Muscle layer of colon (tissue), 2 donors: ENCODE data around the gene ARHGEF1.
"Not testable (repeated sequence)": the region's sequence is repeated elsewhere in the genome, so short reads cannot be mapped to it uniquely, and the experiment has no call there.

ENCODE experiments used
- H3K27ac ChIP-seq: one replicate; pipeline ENCODE4 v1.7.0; 2013; ENCODE audit warnings: low read depth, mild to moderate bottlenecking, low read length, moderate library complexity
- H3K27me3 ChIP-seq, 2 donors: one replicate each; pipeline ENCODE4 v1.7.0; 2013; ENCODE audit warnings: low read length in 2 of 2, mild to moderate bottlenecking in 2 of 2; ENCODE audit not compliant: insufficient read depth in 2 of 2, control insufficient read depth in 1 of 2
- H3K36me3 ChIP-seq: one replicate; pipeline ENCODE4 v1.7.0; 2013; ENCODE audit warnings: mild to moderate bottlenecking, low read length; ENCODE audit not compliant: insufficient read depth
- H3K4me1 ChIP-seq: one replicate; pipeline ENCODE4 v1.7.0; 2013; ENCODE audit warnings: mild to moderate bottlenecking, low read length; ENCODE audit not compliant: insufficient read depth
- H3K4me3 ChIP-seq, 2 donors: one replicate each; pipeline ENCODE4 v1.7.0; 2013; ENCODE audit warnings: low read length in 2 of 2, low read depth in 1 of 2, mild to moderate bottlenecking in 1 of 2, moderate library complexity in 1 of 2
- H3K9ac ChIP-seq: one replicate; pipeline ENCODE4 v1.7.0; 2013; ENCODE audit warnings: low read length
- H3K9me3 ChIP-seq: one replicate; pipeline ENCODE4 v1.7.0; 2013; ENCODE audit warnings: mild to moderate bottlenecking, low read length
- donor health status: abdominal sarcoma.
- donor health status: Adenocarcinoma of cecum.

ARHGEF1 gene

GRCh38 chr19:41864374-41864773 lies 18.6 kb upstream of the ARHGEF1 start:
- H3K27ac ChIP-seq: no peak overlapping the region
- no peak overlapping the region for H3K9ac ChIP-seq
- H3K9me3 ChIP-seq: no peaks in the 10 kb centered on the region
- H3K36me3 ChIP-seq: peaks cover 68% of the 10 kb centered on the region
- peaks cover 36% of the 10 kb centered on the region for H3K4me1 ChIP-seq
- H3K4me3 ChIP-seq: no peak overlapping the region
- no peaks in the 10 kb centered on the region for H3K27me3 ChIP-seq

DNA sequence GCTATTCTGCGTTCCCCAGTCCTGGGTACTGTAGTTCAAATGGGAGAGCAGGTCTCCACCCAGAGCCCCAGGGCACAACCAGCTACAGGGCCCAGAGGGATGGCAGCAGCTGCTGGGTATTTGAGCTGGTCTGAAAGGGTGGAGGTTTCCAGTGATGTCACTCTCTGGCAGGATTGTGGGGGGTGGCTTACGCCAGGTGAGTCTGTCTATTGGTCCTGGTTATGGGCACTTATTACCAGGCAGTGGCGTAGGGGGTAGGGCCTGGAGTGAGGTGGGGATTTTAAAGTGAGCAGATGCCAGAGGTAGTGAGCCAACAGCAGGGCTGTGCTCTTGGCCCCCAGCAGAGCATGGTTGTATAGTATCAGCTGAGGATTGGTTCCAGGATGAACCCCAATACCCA lies 16.7 kb upstream of the ARHGEF1 start:
- H3K4me3 ChIP-seq: no peak overlapping the region
- H3K36me3 ChIP-seq: peaks cover 77% of the 10 kb centered on the region
- no peak overlapping the region for H3K27ac ChIP-seq
- peaks cover 29% of the 10 kb centered on the region for H3K4me1 ChIP-seq
- no peaks in the 10 kb centered on the region for H3K9me3 ChIP-seq
- no peak overlapping the region for H3K9ac ChIP-seq
- no peaks in the 10 kb centered on the region for H3K27me3 ChIP-seq

- H3K9me3 ChIP-seq: no peaks in the 10 kb centered on the region
- peaks cover 70% of the 10 kb centered on the region for H3K36me3 ChIP-seq
- no peak overlapping the region for H3K4me3 ChIP-seq
- H3K4me1 ChIP-seq: peaks cover 9% of the 10 kb centered on the region
- H3K27me3 ChIP-seq: no peaks in the 10 kb centered on the region
- H3K27ac ChIP-seq: no peak overlapping the region
- H3K9ac ChIP-seq: no peak overlapping the region
Measured at GRCh38 chr19:41868120-41868988, 14.6 kb upstream of the ARHGEF1 start.

DNA sequence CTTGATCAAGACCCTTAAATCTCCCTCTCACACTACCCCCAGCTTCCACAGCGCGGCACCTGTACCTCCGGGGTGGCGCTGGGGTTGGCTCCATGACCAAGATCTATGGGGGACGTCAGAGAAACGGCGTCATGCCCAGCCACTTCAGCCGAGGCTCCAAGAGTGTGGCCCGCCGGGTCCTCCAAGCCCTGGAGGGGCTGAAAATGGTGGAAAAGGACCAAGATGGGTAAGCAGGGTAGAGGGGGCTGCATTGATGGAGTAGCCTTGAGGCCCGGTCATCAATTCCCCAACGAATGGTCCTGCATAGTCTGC lies 14.0 kb upstream of the ARHGEF1 start:
- Histone ChIP-seq H3K27ac (no peak overlapping the region), H3K9me3 (no peaks in the 10 kb centered on the region), H3K36me3 (peaks cover 66% of the 10 kb centered on the region), H3K4me3 (no peak overlapping the region), H3K4me1 (peaks cover 9% of the 10 kb centered on the region), H3K27me3 (no peaks in the 10 kb centered on the region), H3K9ac (no peak overlapping the region)

- Histone ChIP-seq H3K9me3 (no peaks in the 10 kb centered on the region), H3K4me3 (no peak overlapping the region), H3K4me1 (peaks cover 4% of the 10 kb centered on the region), H3K36me3 (peaks cover 60% of the 10 kb centered on the region), H3K9ac (no peak overlapping the region), H3K27ac (no peak overlapping the region), H3K27me3 (no peaks in the 10 kb centered on the region)
Measured at GRCh38 chr19:41869374-41869955, 13.5 kb upstream of the ARHGEF1 start.

DNA sequence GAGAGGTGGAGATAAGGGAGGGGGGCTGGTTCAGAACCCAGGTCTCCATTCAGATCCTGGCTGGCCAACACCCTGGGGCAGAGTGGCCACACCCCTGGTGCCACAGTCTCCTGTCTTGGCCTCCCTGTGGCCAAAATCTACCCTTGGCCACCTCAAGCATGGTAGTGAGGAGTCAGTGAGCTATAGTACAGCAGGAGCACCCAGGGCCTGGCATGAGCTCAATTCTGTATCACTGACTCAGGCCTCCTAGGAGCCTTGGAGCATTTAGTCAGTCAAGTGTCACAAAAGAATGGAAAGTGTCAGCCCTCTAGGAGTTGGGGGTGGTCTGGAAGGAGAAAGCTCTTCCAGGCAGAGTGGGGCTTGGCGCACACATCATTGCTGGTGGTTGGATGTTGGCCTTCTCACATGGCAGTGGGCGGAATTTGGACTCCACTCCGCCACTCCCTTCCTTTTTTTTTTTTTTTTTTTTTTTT lies 12.5 kb upstream of the ARHGEF1 start:
- H3K4me3 ChIP-seq: no peak overlapping the region
- no peak overlapping the region for H3K9ac ChIP-seq
- no peaks in the 10 kb centered on the region for H3K9me3 ChIP-seq
- no peaks in the 10 kb centered on the region for H3K27me3 ChIP-seq
- peaks cover 52% of the 10 kb centered on the region for H3K36me3 ChIP-seq
- no peak overlapping the region for H3K27ac ChIP-seq
- H3K4me1 ChIP-seq: peaks cover 3% of the 10 kb centered on the region

GRCh38 chr19:41871573-41872383 lies 11.2 kb upstream of the ARHGEF1 start:
- H3K27ac ChIP-seq: no peak overlapping the region
- H3K9ac ChIP-seq: no peak overlapping the region
- no peak overlapping the region for H3K4me3 ChIP-seq
- peaks cover 44% of the 10 kb centered on the region for H3K36me3 ChIP-seq
- no peaks in the 10 kb centered on the region for H3K9me3 ChIP-seq
- H3K27me3 ChIP-seq: no peaks in the 10 kb centered on the region
- H3K4me1 ChIP-seq: peaks cover 3% of the 10 kb centered on the region

DNA sequence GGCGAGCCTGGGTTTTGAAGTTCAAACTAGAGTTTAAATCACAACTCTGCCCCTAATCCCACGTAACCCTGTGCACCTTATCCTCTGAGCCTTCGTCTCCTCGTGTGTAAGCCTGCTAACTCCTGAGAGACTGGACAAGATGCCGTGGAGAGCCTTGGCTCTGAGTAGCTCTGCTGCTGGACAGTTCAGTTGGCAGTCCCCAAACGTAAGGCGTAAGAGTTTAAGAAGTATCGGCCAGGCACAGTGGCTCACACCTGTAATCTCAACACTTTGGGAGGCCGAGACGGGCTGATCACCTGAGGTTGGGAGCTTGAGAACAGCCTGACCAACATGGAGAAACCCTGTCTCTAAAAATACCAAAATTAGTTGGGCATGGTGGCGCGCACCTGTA lies 10.6 kb upstream of the ARHGEF1 start:
- H3K4me3 ChIP-seq: no peak overlapping the region
- no peaks in the 10 kb centered on the region for H3K27me3 ChIP-seq
- peaks cover 44% of the 10 kb centered on the region for H3K36me3 ChIP-seq
- no peak overlapping the region for H3K9ac ChIP-seq
- no peaks in the 10 kb centered on the region for H3K9me3 ChIP-seq
- peaks cover 3% of the 10 kb centered on the region for H3K4me1 ChIP-seq
- H3K27ac ChIP-seq: no peak overlapping the region

- Histone ChIP-seq H3K4me3 (no peak overlapping the region), H3K27me3 (no peaks in the 10 kb centered on the region), H3K9me3 (no peaks in the 10 kb centered on the region), H3K27ac (no peak overlapping the region), H3K4me1 (peaks cover 3% of the 10 kb centered on the region), H3K36me3 (peaks cover 40% of the 10 kb centered on the region), H3K9ac (no peak overlapping the region)
Measured at GRCh38 chr19:41872775-41873647, 10.0 kb upstream of the ARHGEF1 start.

DNA sequence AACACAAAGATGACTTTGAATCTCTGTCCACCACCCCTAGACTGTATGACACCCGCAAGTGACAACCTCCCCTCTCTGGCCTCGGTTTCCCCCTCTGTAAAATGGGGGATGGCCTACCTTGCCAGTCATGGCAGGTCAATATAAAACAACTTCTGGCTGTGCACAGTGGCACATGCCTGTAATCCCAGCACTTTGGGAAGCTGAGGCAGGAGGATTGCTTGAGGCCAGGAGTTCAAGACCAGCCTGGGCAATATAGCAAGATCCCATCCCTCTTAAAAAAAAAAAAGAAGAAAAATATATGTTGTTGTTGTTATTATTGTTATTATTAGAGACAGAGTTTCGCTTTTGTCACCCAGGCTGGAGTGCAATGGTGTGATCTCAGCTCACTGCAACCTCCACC lies 7.0 kb upstream of the ARHGEF1 start:
- H3K9ac ChIP-seq, H3K27ac ChIP-seq, H3K4me3 ChIP-seq, H3K27me3 ChIP-seq, H3K9me3 ChIP-seq, H3K4me1 ChIP-seq: not testable (repeated sequence)
- peaks cover 16% of the 10 kb centered on the region for H3K36me3 ChIP-seq
